Measurements from ENCODE around the gene PRR5L.
A peak's percentile ranks its signal among the peaks of the same experiment; 100 is the strongest.

The PRR5L gene

GRCh38 chr11:36449561-36450096 lies 153.5 kb downstream of the PRR5L start:
- peaks cover 7 to 81% (median 29%) of the 10 kb centered on the region in 4 experiments for H3K36me3 ChIP-seq (ENCODE audit: control insufficient read depth in 4 of 4, insufficient read depth in 4 of 4, low read length in 3 of 4)
- ChIA-PET CTCF (interaction anchor here (0.8 to 2.5 kb wide), 13 partner anchors 9 to 73 kb away, joined by 3 to 10 read pairs (median 5); no protein-coding TSS in a partner anchor), POLR2A (interaction anchor here (0.6 to 2.1 kb wide), 2 partner anchors 20 to 73 kb away, joined by 4 to 5 read pairs; no protein-coding TSS in a partner anchor)
- H3K4me1 ChIP-seq (ENCODE audit: control extremely low read depth in 1 of 4, control insufficient read depth in 4 of 4, insufficient read depth in 4 of 4, low read length in 3 of 4): peaks cover 28 to 59% (median 56%) of the 10 kb centered on the region in 4 experiments
- 56% methylated on average over 5 of the region's 5 CpGs for WGBS (ENCODE audit: insufficient coverage)
- peak overlapping the region; percentile 0 to 27 for H3K27ac ChIP-seq (ENCODE audit: insufficient read depth in 1 of 2, low read depth in 1 of 2, low read length in 2 of 2, poor library complexity in 1 of 2, severe bottlenecking in 2 of 2)
- no peaks in the 10 kb centered on the region for H3K27me3 ChIP-seq (replicated peaks in 2 of 5; ENCODE audit: control insufficient read depth in 4 of 5, insufficient read depth in 5 of 5, low read length in 4 of 5)
- no peak for DNase-seq
- peak overlapping the region in 6 of 7 experiments; percentile 12 to 74 (median 38) for H3K4me3 ChIP-seq (ENCODE audit: control insufficient read depth in 1 of 7, extremely low read depth in 1 of 7, insufficient read depth in 4 of 7, low read depth in 2 of 7, low read length in 6 of 7)
- H3K9me3 ChIP-seq (ENCODE audit: control extremely low read depth in 1 of 5, control insufficient read depth in 4 of 5, insufficient read depth in 2 of 5, low read depth in 1 of 5, low read length in 4 of 5): no peaks in the 10 kb centered on the region

- Histone ChIP-seq H3K27me3 (replicated peaks in 2 of 5; ENCODE audit: control insufficient read depth in 4 of 5, insufficient read depth in 5 of 5, low read length in 4 of 5) (no peaks in the 10 kb centered on the region), H3K9me3 (ENCODE audit: control extremely low read depth in 1 of 5, control insufficient read depth in 4 of 5, insufficient read depth in 2 of 5, low read depth in 1 of 5, low read length in 4 of 5) (no peaks in the 10 kb centered on the region), H3K36me3 (ENCODE audit: control insufficient read depth in 4 of 4, insufficient read depth in 4 of 4, low read length in 3 of 4) (peaks cover 7 to 81% (median 29%) of the 10 kb centered on the region in 4 experiments), H3K4me3 (ENCODE audit: control insufficient read depth in 1 of 7, extremely low read depth in 1 of 7, insufficient read depth in 4 of 7, low read depth in 2 of 7, low read length in 6 of 7) (peak overlapping the region in 6 of 7 experiments; percentile 12 to 74 (median 38)), H3K4me1 (ENCODE audit: control extremely low read depth in 1 of 4, control insufficient read depth in 4 of 4, insufficient read depth in 4 of 4, low read length in 3 of 4) (peaks cover 28 to 64% (median 61%) of the 10 kb centered on the region in 4 experiments), H3K27ac (ENCODE audit: insufficient read depth in 1 of 2, low read depth in 1 of 2, low read length in 2 of 2, poor library complexity in 1 of 2, severe bottlenecking in 2 of 2) (peak overlapping the region; percentile 0 to 27)
- WGBS (ENCODE audit: insufficient coverage): 0% methylated on average over 2 of the region's 3 CpGs
- POLR2A ChIA-PET: interaction anchor here (0.6 to 2.1 kb wide), 2 partner anchors 21 to 74 kb away, joined by 4 to 5 read pairs; no protein-coding TSS in a partner anchor
- CTCF ChIA-PET: interaction anchor here (0.7 to 2.5 kb wide), 11 partner anchors 10 to 74 kb away, joined by 3 to 10 read pairs (median 5); no protein-coding TSS in a partner anchor
- peak; percentile 21 to 57 (median 48) for DNase-seq
These were observed 154.1 kb downstream of the PRR5L start for GRCh38 chr11:36450110-36450572.

GRCh38 chr11:36451045-36451444 lies 155.0 kb downstream of the PRR5L start:
- DNase-seq: no peak
- Histone ChIP-seq H3K9me3 (ENCODE audit: control extremely low read depth in 1 of 5, control insufficient read depth in 4 of 5, insufficient read depth in 2 of 5, low read depth in 1 of 5, low read length in 4 of 5) (no peaks in the 10 kb centered on the region), H3K4me1 (ENCODE audit: control extremely low read depth in 1 of 4, control insufficient read depth in 4 of 4, insufficient read depth in 4 of 4, low read length in 3 of 4) (peaks cover 28 to 73% (median 68%) of the 10 kb centered on the region in 4 experiments), H3K4me3 (ENCODE audit: control insufficient read depth in 1 of 7, extremely low read depth in 1 of 7, insufficient read depth in 4 of 7, low read depth in 2 of 7, low read length in 6 of 7) (peak overlapping the region in 1 of 7 experiments; percentile 28), H3K27me3 (replicated peaks in 2 of 5; ENCODE audit: control insufficient read depth in 4 of 5, insufficient read depth in 5 of 5, low read length in 4 of 5) (no peaks in the 10 kb centered on the region), H3K36me3 (ENCODE audit: control insufficient read depth in 4 of 4, insufficient read depth in 4 of 4, low read length in 3 of 4) (peaks cover 7 to 83% (median 32%) of the 10 kb centered on the region in 4 experiments), H3K27ac (ENCODE audit: insufficient read depth in 1 of 2, low read depth in 1 of 2, low read length in 2 of 2, poor library complexity in 1 of 2, severe bottlenecking in 2 of 2) (no peak overlapping the region)
- POLR2A ChIA-PET: no interaction called here
- 89% methylated on average over 6 of the region's 6 CpGs for WGBS (ENCODE audit: insufficient coverage)
- CTCF ChIA-PET: interaction anchor here (1.9 to 2.5 kb wide), 4 partner anchors 13 to 39 kb away, joined by 7 to 11 read pairs (median 10); no protein-coding TSS in a partner anchor

- CTCF ChIA-PET: interaction anchor here (1.3 to 3.3 kb wide), 8 partner anchors 11 to 96 kb away, joined by 5 to 15 read pairs (median 10); no protein-coding TSS in a partner anchor
- peak overlapping the region in 1 of 2 experiments; percentile 59 for H3K27ac ChIP-seq (ENCODE audit: insufficient read depth in 1 of 2, low read depth in 1 of 2, low read length in 2 of 2, poor library complexity in 1 of 2, severe bottlenecking in 2 of 2)
- DNase-seq: peak in 1 of 3 donors; percentile 16
These were observed 155.6 kb downstream of the PRR5L start for GRCh38 chr11:36451681-36452080.

GRCh38 chr11:36452236-36452940 lies 156.3 kb downstream of the PRR5L start:
- Histone ChIP-seq H3K9me3 (ENCODE audit: control extremely low read depth in 1 of 5, control insufficient read depth in 4 of 5, insufficient read depth in 2 of 5, low read depth in 1 of 5, low read length in 4 of 5) (no peaks in the 10 kb centered on the region), H3K27me3 (replicated peaks in 2 of 5; ENCODE audit: control insufficient read depth in 4 of 5, insufficient read depth in 5 of 5, low read length in 4 of 5) (no peaks in the 10 kb centered on the region), H3K36me3 (ENCODE audit: control insufficient read depth in 4 of 4, insufficient read depth in 4 of 4, low read length in 3 of 4) (peaks cover 2 to 81% (median 32%) of the 10 kb centered on the region in 4 experiments), H3K4me3 (ENCODE audit: control insufficient read depth in 1 of 7, extremely low read depth in 1 of 7, insufficient read depth in 4 of 7, low read depth in 2 of 7, low read length in 6 of 7) (peak overlapping the region in 2 of 7 experiments; percentile 7 to 37), H3K4me1 (ENCODE audit: control extremely low read depth in 1 of 4, control insufficient read depth in 4 of 4, insufficient read depth in 4 of 4, low read length in 3 of 4) (peaks cover 28 to 78% (median 72%) of the 10 kb centered on the region in 4 experiments), H3K27ac (ENCODE audit: insufficient read depth in 1 of 2, low read depth in 1 of 2, low read length in 2 of 2, poor library complexity in 1 of 2, severe bottlenecking in 2 of 2) (peak overlapping the region; percentile 41 to 59)
- POLR2A ChIA-PET: interaction anchor here (0.6 to 1.1 kb wide), 3 partner anchors 41 to 165 kb away, joined by 3 read pairs; no protein-coding TSS in a partner anchor
- CTCF ChIA-PET: interaction anchor here (0.7 to 3.3 kb wide), 15 partner anchors 10 to 164 kb away, joined by 3 to 15 read pairs (median 6); no protein-coding TSS in a partner anchor
- peak; percentile 45 to 92 (median 88) for DNase-seq
- 42% methylated on average over 2 of the region's 5 CpGs for WGBS (ENCODE audit: insufficient coverage)

More at GRCh38 chr11:36451681-36452080, 155.6 kb downstream of the PRR5L start:
- peak overlapping the region in 1 of 7 experiments; percentile 28 for H3K4me3 ChIP-seq (ENCODE audit: control insufficient read depth in 1 of 7, extremely low read depth in 1 of 7, insufficient read depth in 4 of 7, low read depth in 2 of 7, low read length in 6 of 7)
- H3K9me3 ChIP-seq (ENCODE audit: control extremely low read depth in 1 of 5, control insufficient read depth in 4 of 5, insufficient read depth in 2 of 5, low read depth in 1 of 5, low read length in 4 of 5): no peaks in the 10 kb centered on the region
- H3K4me1 ChIP-seq (ENCODE audit: control extremely low read depth in 1 of 4, control insufficient read depth in 4 of 4, insufficient read depth in 4 of 4, low read length in 3 of 4): peaks cover 28 to 78% (median 72%) of the 10 kb centered on the region in 4 experiments
- POLR2A ChIA-PET: interaction anchor here (1.1 kb wide), 1 partner anchor 41 kb away, joined by 3 read pairs; no protein-coding TSS in a partner anchor
- peaks cover 2 to 83% (median 31%) of the 10 kb centered on the region in 4 experiments for H3K36me3 ChIP-seq (ENCODE audit: control insufficient read depth in 4 of 4, insufficient read depth in 4 of 4, low read length in 3 of 4)
- 75% methylated on average over 1 of the region's 1 CpG for WGBS (ENCODE audit: insufficient coverage)
- no peaks in the 10 kb centered on the region for H3K27me3 ChIP-seq (replicated peaks in 2 of 5; ENCODE audit: control insufficient read depth in 4 of 5, insufficient read depth in 5 of 5, low read length in 4 of 5)

- CTCF ChIA-PET: interaction anchor here (0.7 to 3.3 kb wide), 16 partner anchors 10 to 165 kb away, joined by 3 to 15 read pairs (median 6); no protein-coding TSS in a partner anchor
- peaks cover 28 to 78% (median 72%) of the 10 kb centered on the region in 4 experiments for H3K4me1 ChIP-seq (ENCODE audit: control extremely low read depth in 1 of 4, control insufficient read depth in 4 of 4, insufficient read depth in 4 of 4, low read length in 3 of 4)
- no peaks in the 10 kb centered on the region for H3K27me3 ChIP-seq (replicated peaks in 2 of 5; ENCODE audit: control insufficient read depth in 4 of 5, insufficient read depth in 5 of 5, low read length in 4 of 5)
- H3K36me3 ChIP-seq (ENCODE audit: control insufficient read depth in 4 of 4, insufficient read depth in 4 of 4, low read length in 3 of 4): peaks cover 2 to 80% (median 33%) of the 10 kb centered on the region in 4 experiments
- H3K9me3 ChIP-seq (ENCODE audit: control extremely low read depth in 1 of 5, control insufficient read depth in 4 of 5, insufficient read depth in 2 of 5, low read depth in 1 of 5, low read length in 4 of 5): no peaks in the 10 kb centered on the region
- WGBS (ENCODE audit: insufficient coverage): 0% methylated on average over 1 of the region's 1 CpG
- POLR2A ChIA-PET: interaction anchor here (1.1 kb wide), 1 partner anchor 77 kb away, joined by 3 read pairs; no protein-coding TSS in a partner anchor
- peak overlapping the region in 2 of 7 experiments; percentile 6 to 7 for H3K4me3 ChIP-seq (ENCODE audit: control insufficient read depth in 1 of 7, extremely low read depth in 1 of 7, insufficient read depth in 4 of 7, low read depth in 2 of 7, low read length in 6 of 7)
- peak overlapping the region; percentile 41 to 59 for H3K27ac ChIP-seq (ENCODE audit: insufficient read depth in 1 of 2, low read depth in 1 of 2, low read length in 2 of 2, poor library complexity in 1 of 2, severe bottlenecking in 2 of 2)
- peak; percentile 34 to 66 (median 44) for DNase-seq
These were observed 156.9 kb downstream of the PRR5L start for GRCh38 chr11:36452961-36453360.
